Effector memory CD4-positive, alpha-beta T cell (primary cell): Measurements from ENCODE around the gene ZNF296.
A peak's percentile ranks its signal among the peaks of the same experiment; 100 is the strongest.

Source experiments
- DNase-seq, 3 donors: peaks; one replicate each; pipeline ENCODE4 v3.0.0-alpha.2; 2020
- H3K27ac ChIP-seq: 2 replicates; pipeline ENCODE4 v1.7.0; 2013; ENCODE audit warnings: mild to moderate bottlenecking, low read length, moderate library complexity; ENCODE audit not compliant: insufficient read depth, poor library complexity, severe bottlenecking
- H3K27me3 ChIP-seq: replicated peaks from 2 replicates; pipeline ENCODE4 v1.7.0; 2013; ENCODE audit warnings: mild to moderate bottlenecking, low read length; ENCODE audit not compliant: insufficient read depth, control insufficient read depth, poor library complexity, severe bottlenecking
- H3K36me3 ChIP-seq: 2 replicates; pipeline ENCODE4 v1.7.0; 2013; ENCODE audit warnings: mild to moderate bottlenecking, low read length, moderate library complexity; ENCODE audit not compliant: control insufficient read depth, insufficient read depth
- H3K4me1 ChIP-seq: 2 replicates; pipeline ENCODE4 v1.7.0; 2013; ENCODE audit warnings: low read length, mild to moderate bottlenecking; ENCODE audit not compliant: control insufficient read depth, insufficient read depth, poor library complexity, severe bottlenecking
- H3K4me3 ChIP-seq: 2 replicates; pipeline ENCODE4 v1.7.0; 2013; ENCODE audit warnings: low read length, low read depth, mild to moderate bottlenecking; ENCODE audit not compliant: insufficient read depth, poor library complexity, severe bottlenecking
- H3K9me3 ChIP-seq: 2 replicates; pipeline ENCODE4 v1.7.0; 2013; ENCODE audit warnings: mild to moderate bottlenecking, low read length, moderate library complexity; ENCODE audit not compliant: control insufficient read depth

Gene ZNF296

DNA sequence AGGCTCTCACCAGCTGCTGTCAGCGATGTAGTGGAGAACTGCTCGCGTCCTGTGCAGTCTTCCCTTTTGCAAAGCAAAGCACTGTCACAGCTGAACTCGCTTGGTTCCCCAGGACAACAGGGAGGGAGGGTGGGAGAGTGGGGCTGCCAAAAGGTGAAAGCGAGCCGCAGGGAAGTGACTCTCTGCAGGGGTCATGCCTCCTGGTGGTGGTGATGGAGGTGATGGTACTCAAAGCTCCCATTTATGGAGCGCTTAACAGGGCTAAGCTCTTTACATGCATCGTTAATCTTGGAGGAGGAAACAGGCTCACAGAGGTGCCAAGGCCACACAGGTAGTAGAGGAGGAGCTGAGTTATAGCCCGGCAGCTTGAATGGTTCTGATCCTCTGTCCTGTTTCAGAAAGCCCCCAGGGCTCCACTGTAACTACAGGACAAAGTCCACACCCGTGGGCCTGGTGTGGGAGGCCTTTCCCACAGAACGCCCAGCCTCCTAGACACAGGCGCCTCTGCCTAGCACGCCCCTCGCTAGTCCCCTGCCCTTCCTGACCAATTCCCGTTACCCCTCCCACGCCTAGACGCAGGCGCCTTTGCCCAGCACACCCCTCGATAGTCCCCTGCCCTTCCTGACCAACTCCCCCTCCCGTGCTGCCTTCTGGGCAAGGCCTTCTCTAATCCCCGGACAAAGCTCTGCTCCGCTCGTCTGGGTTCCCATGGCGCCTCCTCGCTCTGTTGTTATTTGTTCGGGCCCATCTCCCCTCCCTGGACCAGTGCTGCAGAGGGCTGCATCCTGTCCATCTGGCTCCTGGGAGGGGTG lies 27.4 kb upstream of the ZNF296 start:
- peaks cover 31% of the 10 kb centered on the region for H3K4me1 ChIP-seq
- no peaks in the 10 kb centered on the region for H3K9me3 ChIP-seq
- H3K36me3 ChIP-seq: no peaks in the 10 kb centered on the region
- H3K27me3 ChIP-seq: no peaks in the 10 kb centered on the region
- H3K27ac ChIP-seq: no peak overlapping the region
- DNase-seq: no peak
- H3K4me3 ChIP-seq: peak overlapping the region; percentile 45

- no peaks in the 10 kb centered on the region for H3K36me3 ChIP-seq
- H3K27me3 ChIP-seq: no peaks in the 10 kb centered on the region
- H3K9me3 ChIP-seq: no peaks in the 10 kb centered on the region
- H3K4me1 ChIP-seq: peaks cover 31% of the 10 kb centered on the region
- DNase-seq: no peak
- no peak overlapping the region for H3K27ac ChIP-seq
- peak overlapping the region; percentile 45 for H3K4me3 ChIP-seq
Observed at GRCh38 chr19:45103156-45103507, 26.9 kb upstream of the ZNF296 start.

DNA sequence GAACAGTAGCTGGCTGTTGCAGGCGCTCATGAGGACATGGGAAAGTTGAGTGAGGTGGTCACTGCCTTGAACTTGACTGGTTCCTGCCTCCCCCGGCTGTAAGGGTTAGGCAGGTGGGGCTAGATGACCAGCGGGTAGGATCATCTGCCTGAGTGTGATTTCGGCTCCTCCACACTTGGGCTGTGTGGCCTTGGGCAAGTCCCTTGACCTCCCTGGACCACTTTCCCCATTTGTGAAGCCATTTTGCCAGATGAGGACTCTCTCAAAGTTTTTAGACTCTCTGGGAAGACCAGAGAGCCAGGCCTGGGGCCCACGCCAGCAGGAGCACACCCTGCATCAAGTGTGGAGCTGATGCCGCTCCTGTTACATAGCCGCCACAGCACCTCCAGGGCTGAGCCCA lies 26.2 kb upstream of the ZNF296 start:
- Histone ChIP-seq H3K27ac (no peak overlapping the region), H3K9me3 (no peaks in the 10 kb centered on the region), H3K4me3 (no peak overlapping the region), H3K4me1 (peaks cover 33% of the 10 kb centered on the region), H3K27me3 (no peaks in the 10 kb centered on the region), H3K36me3 (no peaks in the 10 kb centered on the region)
- no peak for DNase-seq

DNA sequence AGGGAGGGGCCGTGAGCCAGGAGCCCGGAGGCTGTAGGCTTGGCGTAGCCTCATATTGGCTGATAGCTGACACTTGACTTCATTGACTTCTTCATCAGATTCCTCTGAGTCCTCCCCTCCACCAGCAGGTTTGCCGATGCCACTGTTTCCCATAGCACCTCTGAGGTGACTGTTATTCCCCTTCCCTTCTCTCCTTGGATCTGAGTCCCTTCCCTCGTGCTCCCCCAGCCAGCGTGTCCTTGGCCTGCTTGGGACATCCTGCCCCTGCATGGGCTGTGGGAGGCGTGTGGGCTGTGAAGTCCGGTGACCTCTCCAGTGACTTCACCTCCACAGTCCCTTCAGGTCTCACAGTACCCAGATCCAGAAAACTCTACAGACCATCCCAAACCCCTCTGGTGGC lies 25.5 kb upstream of the ZNF296 start:
- peaks cover 34% of the 10 kb centered on the region for H3K4me1 ChIP-seq
- no peaks in the 10 kb centered on the region for H3K27me3 ChIP-seq
- H3K9me3 ChIP-seq: no peaks in the 10 kb centered on the region
- no peak overlapping the region for H3K27ac ChIP-seq
- H3K4me3 ChIP-seq: no peak overlapping the region
- H3K36me3 ChIP-seq: no peaks in the 10 kb centered on the region
- DNase-seq: no peak

DNA sequence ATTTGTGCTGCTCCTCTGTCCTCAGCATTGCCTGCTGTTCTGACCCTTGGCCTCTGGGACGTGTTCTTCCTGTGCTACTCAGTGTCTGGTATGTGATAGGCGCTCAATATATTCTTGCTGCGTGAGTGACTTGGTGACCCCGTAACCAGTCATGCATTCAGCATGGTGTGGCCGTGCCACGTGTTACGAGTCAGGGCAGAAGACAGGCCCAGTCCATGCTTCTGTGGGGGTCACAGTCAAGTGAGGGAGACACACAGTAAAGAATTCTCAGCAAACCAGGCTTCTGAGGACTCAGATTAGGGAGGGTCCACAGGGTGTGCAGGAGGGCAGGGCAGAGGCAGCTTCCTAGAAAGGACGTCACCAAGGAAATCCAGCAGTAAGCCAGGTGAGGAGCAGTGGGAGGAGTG lies 24.6 kb upstream of the ZNF296 start:
- Histone ChIP-seq H3K27me3 (no peaks in the 10 kb centered on the region), H3K36me3 (no peaks in the 10 kb centered on the region), H3K27ac (no peak overlapping the region), H3K4me1 (peaks cover 34% of the 10 kb centered on the region), H3K4me3 (no peak overlapping the region), H3K9me3 (no peaks in the 10 kb centered on the region)
- DNase-seq: no peak

DNA sequence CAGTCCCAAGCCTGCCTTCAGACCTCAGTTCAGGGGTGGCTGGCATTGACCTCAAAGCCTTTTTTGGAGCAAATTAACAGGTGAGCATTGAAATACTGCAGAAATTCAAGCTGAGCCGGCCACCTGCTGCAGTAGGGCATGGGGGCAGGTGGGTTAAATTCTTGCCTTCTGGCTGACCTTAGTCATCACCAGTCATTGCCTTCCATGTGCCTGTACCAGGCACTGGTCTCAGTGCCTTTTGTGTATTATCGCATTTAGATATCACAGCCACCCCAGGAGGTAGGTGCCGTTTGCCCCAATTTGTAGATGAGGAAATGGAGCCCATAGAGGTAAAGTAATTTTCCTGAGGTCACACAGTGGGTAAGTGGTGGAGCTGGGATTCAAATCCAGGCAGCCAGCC lies 23.9 kb upstream of the ZNF296 start:
- no peak for DNase-seq
- H3K4me1 ChIP-seq: peaks cover 33% of the 10 kb centered on the region
- H3K27me3 ChIP-seq: no peaks in the 10 kb centered on the region
- no peaks in the 10 kb centered on the region for H3K36me3 ChIP-seq
- H3K9me3 ChIP-seq: no peaks in the 10 kb centered on the region
- H3K27ac ChIP-seq: no peak overlapping the region
- no peak overlapping the region for H3K4me3 ChIP-seq

DNA sequence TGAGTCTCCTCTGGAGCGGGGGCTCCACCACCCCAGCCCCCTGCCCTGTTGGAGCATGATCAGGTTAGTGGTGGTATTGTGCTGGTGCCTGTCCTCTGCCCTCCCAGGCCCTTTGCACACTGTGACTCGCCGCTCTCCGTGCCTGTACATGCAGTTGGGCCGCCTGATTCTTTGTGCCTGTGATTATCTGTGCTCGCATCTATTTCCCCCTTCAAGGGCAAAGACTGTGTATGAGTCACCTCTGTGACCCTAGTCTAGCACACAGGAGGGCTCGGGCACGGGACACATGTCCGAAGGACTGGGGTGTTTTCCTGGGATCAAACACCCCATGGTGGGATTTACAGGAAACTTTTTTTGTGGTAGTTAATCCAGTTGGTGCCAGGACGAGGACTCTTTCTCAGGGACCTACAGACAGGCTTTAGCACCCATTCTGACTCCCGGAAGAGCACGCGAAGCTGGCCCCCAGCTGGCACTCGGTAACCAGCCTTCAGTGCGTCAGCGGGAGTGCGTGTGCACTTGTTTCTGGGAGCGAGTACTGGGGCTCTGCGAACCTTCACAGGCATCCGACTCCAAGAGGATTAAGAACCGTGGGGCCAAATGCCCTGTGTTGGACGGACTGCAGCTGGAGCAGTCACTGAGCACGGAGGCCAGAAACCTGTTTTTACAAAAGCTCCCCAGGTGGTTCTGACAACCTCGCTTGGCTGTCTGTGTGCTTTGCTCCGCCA lies 23.4 kb upstream of the ZNF296 start:
- Histone ChIP-seq H3K27me3 (no peaks in the 10 kb centered on the region), H3K4me3 (no peak overlapping the region), H3K36me3 (no peaks in the 10 kb centered on the region), H3K9me3 (no peaks in the 10 kb centered on the region), H3K4me1 (peaks cover 32% of the 10 kb centered on the region), H3K27ac (no peak overlapping the region)
- no peak for DNase-seq

DNA sequence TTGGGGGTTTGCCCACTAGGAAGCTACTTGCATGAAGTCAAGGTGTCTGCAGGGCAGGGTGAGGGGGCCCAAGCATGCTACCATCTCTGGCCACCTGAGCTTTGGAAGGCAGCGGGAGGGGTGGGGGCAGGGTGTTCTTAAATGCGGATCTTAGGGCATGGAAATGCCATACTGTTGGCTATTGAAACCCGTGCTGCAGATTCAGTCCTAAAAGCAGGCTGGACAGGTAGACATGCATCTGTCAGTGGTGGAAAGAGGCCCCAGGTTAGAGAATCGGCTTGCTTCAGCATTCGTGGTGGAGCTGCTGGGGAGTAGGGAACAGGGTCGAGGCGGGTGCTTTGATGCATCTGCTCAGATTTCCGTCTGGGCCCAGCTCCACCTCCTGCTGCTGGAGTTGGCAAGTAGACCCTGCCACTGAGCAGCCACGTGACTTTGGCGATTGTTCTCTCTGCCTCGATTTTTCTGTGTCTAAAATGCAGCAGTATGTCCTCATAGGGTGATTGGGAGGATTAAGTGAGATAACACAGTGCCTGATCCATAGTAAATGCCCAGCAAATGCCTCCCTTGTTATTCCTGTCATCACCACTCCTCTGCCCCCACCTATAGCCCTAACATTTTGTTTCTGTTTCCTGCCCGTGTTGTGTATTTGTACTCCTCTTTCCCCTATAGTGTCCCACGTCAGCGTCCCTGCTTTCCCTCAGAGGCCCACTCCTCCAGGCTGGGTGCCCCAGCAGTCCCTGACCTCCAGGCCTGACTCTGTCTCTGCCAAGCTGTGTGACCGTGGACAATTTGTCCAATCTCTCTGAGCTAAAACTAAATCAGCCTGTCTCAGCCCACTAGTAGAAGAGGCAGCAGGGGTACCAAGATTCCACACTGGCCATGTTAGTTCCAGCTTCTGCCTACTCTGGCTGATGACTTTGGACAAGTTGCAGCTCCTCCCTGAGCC lies 22.5 kb upstream of the ZNF296 start:
- H3K4me1 ChIP-seq: peaks cover 32% of the 10 kb centered on the region
- H3K36me3 ChIP-seq: no peaks in the 10 kb centered on the region
- no peak overlapping the region for H3K27ac ChIP-seq
- H3K4me3 ChIP-seq: no peak overlapping the region
- H3K9me3 ChIP-seq: no peaks in the 10 kb centered on the region
- no peak for DNase-seq
- H3K27me3 ChIP-seq: no peaks in the 10 kb centered on the region

GRCh38 chr19:45097776-45098520 lies 21.7 kb upstream of the ZNF296 start:
- Histone ChIP-seq H3K27ac (no peak overlapping the region), H3K9me3 (no peaks in the 10 kb centered on the region), H3K4me3 (no peak overlapping the region), H3K36me3 (no peaks in the 10 kb centered on the region), H3K4me1 (peaks cover 29% of the 10 kb centered on the region), H3K27me3 (no peaks in the 10 kb centered on the region)
- DNase-seq: no peak
